CD8-positive, alpha-beta memory T cell (primary cell): ENCODE measurements around the gene NCAPG2. TPM values are rescaled to one million over a fixed set of nuclear protein-coding genes. Genes with fewer than 3 reads are reported as not detected.

Experiments used
- CTCF ChIA-PET: fragments of 350-600 bp; sonication (Branson Sonifier 250); formaldehyde crosslinking; loops from one replicate; lab custom pipeline; 2021; ENCODE audit warnings: antibody characterized with exemption; lab: Charles Lee
- POLR2A ChIA-PET: fragments of 350-600 bp; sonication (Branson Sonifier 250); formaldehyde crosslinking; loops from one replicate; lab custom pipeline; 2021; ENCODE audit warnings: antibody characterized with exemption; lab: Charles Lee
- DNase-seq, 5 donors: peaks; one replicate each; pipeline versions ENCODE4 v3.0.0 to v3.0.0-alpha.2; 2020 to 2022; ENCODE audit warnings: mixed read lengths in 1 of 5
- H3K27ac ChIP-seq: one replicate; pipeline ENCODE4 v1.7.0; 2013; ENCODE audit warnings: low read depth, mild to moderate bottlenecking, low read length, moderate library complexity
- H3K27me3 ChIP-seq: 2 replicates; pipeline ENCODE4 v1.7.0; 2013; ENCODE audit warnings: low read length, mild to moderate bottlenecking; ENCODE audit not compliant: insufficient read depth, poor library complexity, severe bottlenecking
- H3K36me3 ChIP-seq: 2 replicates; pipeline ENCODE4 v1.7.0; 2013; ENCODE audit warnings: mild to moderate bottlenecking, low read length, moderate library complexity; ENCODE audit not compliant: insufficient read depth
- H3K4me1 ChIP-seq: 2 replicates; pipeline ENCODE4 v1.7.0; 2013; ENCODE audit warnings: mild to moderate bottlenecking, low read length, moderate library complexity; ENCODE audit not compliant: insufficient read depth
- H3K4me3 ChIP-seq: 2 replicates; pipeline ENCODE4 v1.7.0; 2013; ENCODE audit warnings: mild to moderate bottlenecking, low read length
- H3K9me3 ChIP-seq: 2 replicates; pipeline ENCODE4 v1.7.0; 2013; ENCODE audit warnings: mild to moderate bottlenecking, low read length
- H3K27ac Mint-ChIP-seq, 8 donors: one replicate each; pipeline ENCODE4 v1.8.0; 2020 to 2021; ENCODE audit warnings: mixed read lengths in 8 of 8, mild to moderate bottlenecking in 6 of 8, inconsistent platforms in 3 of 8, moderate library complexity in 3 of 8
- H3K27me3 Mint-ChIP-seq, 2 donors: one replicate each; pipeline ENCODE4 v1.8.0; 2020 to 2021; ENCODE audit warnings: mixed read lengths in 2 of 2, mild to moderate bottlenecking in 1 of 2, moderate library complexity in 1 of 2
- H3K36me3 Mint-ChIP-seq, 3 donors: one replicate each; pipeline ENCODE4 v1.8.0; 2020 to 2021; ENCODE audit warnings: mixed read lengths in 3 of 3, inconsistent platforms in 1 of 3, mild to moderate bottlenecking in 1 of 3
- H3K4me1 Mint-ChIP-seq, 3 donors: one replicate each; pipeline ENCODE4 v1.8.0; 2020 to 2021; ENCODE audit warnings: mixed read lengths in 3 of 3, inconsistent platforms in 1 of 3, mild to moderate bottlenecking in 1 of 3
- H3K4me3 Mint-ChIP-seq, 7 donors: one replicate each; pipeline ENCODE4 v1.8.0; 2020 to 2021; ENCODE audit warnings: mixed read lengths in 7 of 7, mild to moderate bottlenecking in 6 of 7, moderate library complexity in 4 of 7, inconsistent platforms in 2 of 7
- H3K9me3 Mint-ChIP-seq, 5 donors: one replicate each; pipeline ENCODE4 v1.8.0; 2020 to 2022; ENCODE audit warnings: mixed read lengths in 5 of 5, mild to moderate bottlenecking in 3 of 5, moderate library complexity in 2 of 5, inconsistent platforms in 1 of 5
- polyA plus RNA-seq: library from polyadenylated mRNA; unstranded; fragments of 300-500 nt; fragmentation: Illumina TruSeq; gene quantifications from one replicate; pipeline ENCODE4 v1.2.3, GENCODE V29; 2021
- total RNA-seq, 2 experiments: library from RNA; stranded (reverse); gene quantifications; one replicate each; pipeline ENCODE4 v1.2.3, GENCODE V29; 2021

Gene NCAPG2
- total and polyA plus RNA-seq, 3 experiments from 2014 or later = 4.3 to 75.5 (median 71.4) TPM

- no peak for DNase-seq
- H3K27me3 Mint-ChIP-seq = no peaks in the 10 kb centered on the region
- no peak overlapping the region for H3K4me3 ChIP-seq
- H3K9me3 ChIP-seq = no peaks in the 10 kb centered on the region
- CTCF ChIA-PET = interaction anchor here (1.2 to 3.2 kb wide), 3 partner anchors 129 to 288 kb away, joined by 3 to 45 read pairs (median 4); no protein-coding TSS in a partner anchor
- peak overlapping the region in 2 of 8 donors; percentile 5 to 79 for H3K27ac Mint-ChIP-seq
- H3K36me3 Mint-ChIP-seq = peaks cover 0 to 5% (median 2%) of the 10 kb centered on the region in 3 donors
- H3K4me1 ChIP-seq = no peaks in the 10 kb centered on the region
- peak overlapping the region in 1 of 7 donors; percentile 47 for H3K4me3 Mint-ChIP-seq
- H3K36me3 ChIP-seq = no peaks in the 10 kb centered on the region
- POLR2A ChIA-PET = no interaction called here
- H3K9me3 Mint-ChIP-seq = no peaks in the 10 kb centered on the region
- H3K27me3 ChIP-seq = no peaks in the 10 kb centered on the region
- no peak overlapping the region for H3K27ac ChIP-seq
- peaks cover 3 to 21% (median 13%) of the 10 kb centered on the region in 3 donors for H3K4me1 Mint-ChIP-seq
These were observed 9.5 kb downstream of the NCAPG2 start for GRCh38 chr7:158695056-158695455.

GRCh38 chr7:158694650-158695049, 10.0 kb downstream of the NCAPG2 start:
- H3K27ac Mint-ChIP-seq = peak overlapping the region in 1 of 8 donors; percentile 79
- Histone ChIP-seq H3K27me3 (no peaks in the 10 kb centered on the region), H3K9me3 (no peaks in the 10 kb centered on the region), H3K4me1 (no peaks in the 10 kb centered on the region), H3K4me3 (no peak overlapping the region), H3K36me3 (no peaks in the 10 kb centered on the region), H3K27ac (no peak overlapping the region)
- H3K4me3 Mint-ChIP-seq = no peak overlapping the region
- peaks cover 0 to 5% (median 2%) of the 10 kb centered on the region in 3 donors for H3K36me3 Mint-ChIP-seq
- ChIA-PET POLR2A (no interaction called here), CTCF (interaction anchor here (1.2 to 3.2 kb wide), 2 partner anchors 130 to 282 kb away, joined by 3 to 45 read pairs; no protein-coding TSS in a partner anchor)
- no peaks in the 10 kb centered on the region for H3K9me3 Mint-ChIP-seq
- DNase-seq = no peak
- H3K4me1 Mint-ChIP-seq = peaks cover 3 to 21% (median 13%) of the 10 kb centered on the region in 3 donors
- H3K27me3 Mint-ChIP-seq = no peaks in the 10 kb centered on the region

DNA sequence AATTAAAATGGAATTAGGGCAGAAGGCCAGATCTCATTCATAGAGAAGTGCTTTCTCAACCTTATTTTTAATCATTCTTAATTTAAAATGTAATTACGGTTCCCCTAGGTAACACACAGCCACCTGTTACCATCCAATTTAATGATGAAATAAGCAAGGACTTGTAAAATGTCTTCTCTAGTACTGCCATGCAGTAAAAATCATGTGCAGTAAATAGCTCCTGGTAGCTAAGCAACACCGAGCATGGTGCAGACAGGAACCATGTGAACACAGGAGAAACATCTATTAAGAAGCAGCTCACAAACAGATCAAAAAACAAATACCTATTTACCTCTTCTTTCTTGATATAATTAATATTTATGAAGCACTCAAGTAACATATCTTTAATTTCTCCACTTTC, 15.1 kb downstream of the NCAPG2 start:
- Mint-ChIP-seq H3K9me3 (no peaks in the 10 kb centered on the region), H3K36me3 (peaks cover 0 to 31% (median 8%) of the 10 kb centered on the region in 3 donors), H3K4me3 (no peak overlapping the region), H3K4me1 (peaks cover 0 to 5% (median 1%) of the 10 kb centered on the region in 3 donors), H3K27ac (no peak overlapping the region), H3K27me3 (no peaks in the 10 kb centered on the region)
- Histone ChIP-seq H3K36me3 (no peaks in the 10 kb centered on the region), H3K4me3 (no peak overlapping the region), H3K4me1 (no peaks in the 10 kb centered on the region), H3K9me3 (no peaks in the 10 kb centered on the region), H3K27me3 (no peaks in the 10 kb centered on the region), H3K27ac (no peak overlapping the region)
- ChIA-PET CTCF (interaction anchor here (1.6 kb wide), 1 partner anchor 288 kb away, joined by 6 read pairs; no protein-coding TSS in a partner anchor), POLR2A (no interaction called here)
- no peak for DNase-seq

DNA sequence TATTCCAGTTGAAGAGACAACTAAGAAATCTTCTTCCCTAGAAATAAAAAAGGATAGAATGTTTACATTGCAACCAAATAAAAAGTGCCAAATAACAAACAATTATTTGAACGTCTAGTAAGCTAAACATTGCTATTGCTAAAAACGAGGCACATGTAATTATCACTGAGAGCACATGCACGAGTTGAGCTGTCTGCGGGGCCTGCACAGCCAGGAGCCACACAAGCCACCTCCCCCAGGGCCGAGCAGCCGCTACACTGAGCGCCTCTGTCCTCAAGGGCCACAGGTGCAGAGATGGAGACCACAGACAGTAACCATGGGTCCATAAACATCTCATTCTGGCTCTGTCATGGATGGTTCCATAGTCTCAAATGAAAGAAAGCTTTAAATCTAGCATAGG, 17.2 kb downstream of the NCAPG2 start:
- no peaks in the 10 kb centered on the region for H3K9me3 Mint-ChIP-seq
- ChIA-PET POLR2A (no interaction called here), CTCF (no interaction called here)
- H3K27me3 ChIP-seq = no peaks in the 10 kb centered on the region
- H3K4me3 ChIP-seq = no peak overlapping the region
- H3K27ac Mint-ChIP-seq = no peak overlapping the region
- H3K36me3 ChIP-seq = no peaks in the 10 kb centered on the region
- H3K27me3 Mint-ChIP-seq = no peaks in the 10 kb centered on the region
- H3K9me3 ChIP-seq = no peaks in the 10 kb centered on the region
- no peak overlapping the region for H3K27ac ChIP-seq
- H3K4me3 Mint-ChIP-seq = no peak overlapping the region
- H3K4me1 ChIP-seq = no peaks in the 10 kb centered on the region
- no peak for DNase-seq
- no peaks in the 10 kb centered on the region for H3K4me1 Mint-ChIP-seq
- H3K36me3 Mint-ChIP-seq = peaks cover 0 to 36% (median 8%) of the 10 kb centered on the region in 3 donors

DNA sequence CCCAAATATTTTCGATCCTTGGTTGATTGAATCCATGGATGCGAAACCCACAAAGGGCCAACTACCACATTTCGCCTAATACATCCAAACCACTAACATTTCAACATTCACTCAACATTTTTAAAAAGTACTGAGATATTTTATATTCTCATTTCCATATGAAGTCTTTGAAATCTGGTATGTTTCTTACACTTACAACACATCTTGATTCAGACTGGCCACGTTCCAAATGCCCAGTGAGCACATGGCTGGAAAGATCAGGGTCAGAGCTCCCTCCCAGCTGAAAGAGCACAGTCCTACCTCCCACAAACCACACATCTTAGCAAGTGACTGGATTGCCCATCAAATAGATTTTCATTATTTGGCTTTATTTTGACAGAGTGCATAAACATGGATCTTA, 18.9 kb downstream of the NCAPG2 start:
- no peak for DNase-seq
- Histone ChIP-seq H3K27ac (no peak overlapping the region), H3K4me1 (no peaks in the 10 kb centered on the region), H3K27me3 (no peaks in the 10 kb centered on the region), H3K9me3 (no peaks in the 10 kb centered on the region), H3K36me3 (no peaks in the 10 kb centered on the region), H3K4me3 (no peak overlapping the region)
- Mint-ChIP-seq H3K9me3 (no peaks in the 10 kb centered on the region), H3K4me1 (no peaks in the 10 kb centered on the region), H3K4me3 (no peak overlapping the region), H3K27ac (no peak overlapping the region), H3K27me3 (no peaks in the 10 kb centered on the region), H3K36me3 (peaks cover 0 to 33% (median 9%) of the 10 kb centered on the region in 3 donors)
- CTCF ChIA-PET = no interaction called here
- POLR2A ChIA-PET = no interaction called here

- Mint-ChIP-seq H3K9me3 (no peaks in the 10 kb centered on the region), H3K36me3 (peaks cover 0 to 34% (median 7%) of the 10 kb centered on the region in 3 donors), H3K27me3 (no peaks in the 10 kb centered on the region), H3K27ac (no peak overlapping the region), H3K4me1 (peaks cover 5 to 12% (median 7%) of the 10 kb centered on the region in 3 donors), H3K4me3 (no peak overlapping the region)
- Histone ChIP-seq H3K4me3 (no peak overlapping the region), H3K27me3 (no peaks in the 10 kb centered on the region), H3K9me3 (no peaks in the 10 kb centered on the region), H3K27ac (no peak overlapping the region), H3K4me1 (no peaks in the 10 kb centered on the region), H3K36me3 (no peaks in the 10 kb centered on the region)
- ChIA-PET POLR2A (no interaction called here), CTCF (no interaction called here)
- no peak for DNase-seq
These were observed 20.3 kb downstream of the NCAPG2 start for GRCh38 chr7:158684329-158684728.

DNA sequence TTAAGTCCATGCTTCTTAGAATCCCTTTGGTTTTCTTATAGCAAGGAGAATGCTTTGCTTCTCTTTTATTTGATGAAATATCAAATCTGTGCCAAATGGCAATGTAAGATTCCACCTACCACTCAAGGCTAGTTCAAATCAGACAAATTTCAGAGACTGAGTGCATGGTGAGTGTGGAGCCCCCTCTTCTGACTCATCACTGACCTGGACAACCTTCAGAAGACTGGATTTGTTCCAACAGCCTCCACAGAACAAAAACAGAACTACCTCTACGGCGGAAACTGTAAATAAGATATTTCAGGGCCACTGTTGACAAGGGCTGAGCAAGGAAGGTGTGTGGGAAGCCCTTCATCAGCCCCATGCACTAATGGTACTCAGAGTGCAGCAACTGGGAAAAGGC, 21.1 kb downstream of the NCAPG2 start:
- POLR2A ChIA-PET = no interaction called here
- Histone ChIP-seq H3K27ac (no peak overlapping the region), H3K4me3 (no peak overlapping the region), H3K36me3 (no peaks in the 10 kb centered on the region), H3K4me1 (no peaks in the 10 kb centered on the region), H3K27me3 (no peaks in the 10 kb centered on the region), H3K9me3 (no peaks in the 10 kb centered on the region)
- Mint-ChIP-seq H3K27me3 (no peaks in the 10 kb centered on the region), H3K27ac (peak overlapping the region in 1 of 8 donors; percentile 5), H3K36me3 (peaks cover 0 to 34% (median 7%) of the 10 kb centered on the region in 3 donors), H3K9me3 (no peaks in the 10 kb centered on the region), H3K4me3 (no peak overlapping the region), H3K4me1 (peaks cover 5 to 16% (median 7%) of the 10 kb centered on the region in 3 donors)
- CTCF ChIA-PET = no interaction called here
- no peak for DNase-seq

DNA sequence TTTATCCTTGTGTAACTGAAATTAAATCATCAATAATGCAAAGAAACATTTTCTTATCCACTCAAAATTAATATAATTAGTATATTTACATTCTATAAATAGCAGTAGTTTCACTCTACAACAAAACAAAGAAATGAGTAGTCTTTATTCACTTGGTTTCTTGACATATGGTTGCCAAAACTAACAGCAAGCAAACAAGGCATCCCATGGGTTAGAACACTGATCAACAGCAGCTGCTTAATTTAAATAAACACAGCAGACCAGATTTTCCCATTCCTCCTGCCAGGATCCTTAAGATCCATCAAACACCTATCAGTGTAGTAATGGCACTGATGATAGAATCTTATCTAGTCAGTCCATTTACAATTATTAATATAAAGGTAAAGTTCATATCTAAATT, 22.1 kb downstream of the NCAPG2 start:
- DNase-seq = no peak
- CTCF ChIA-PET = no interaction called here
- H3K4me1 Mint-ChIP-seq = peaks cover 5 to 16% (median 7%) of the 10 kb centered on the region in 3 donors
- Histone ChIP-seq H3K36me3 (no peaks in the 10 kb centered on the region), H3K27me3 (no peaks in the 10 kb centered on the region), H3K27ac (no peak overlapping the region), H3K4me3 (no peak overlapping the region), H3K4me1 (no peaks in the 10 kb centered on the region), H3K9me3 (no peaks in the 10 kb centered on the region)
- H3K27ac Mint-ChIP-seq = no peak overlapping the region
- POLR2A ChIA-PET = no interaction called here
- no peaks in the 10 kb centered on the region for H3K9me3 Mint-ChIP-seq
- no peak overlapping the region for H3K4me3 Mint-ChIP-seq
- no peaks in the 10 kb centered on the region for H3K27me3 Mint-ChIP-seq
- peaks cover 0 to 23% (median 2%) of the 10 kb centered on the region in 3 donors for H3K36me3 Mint-ChIP-seq
